SK-N-SH (cell line): ENCODE data around the gene C9.

ENCODE experiments used
- FOXM1 ChIP-seq: IDR thresholded peaks from 2 replicates; pipeline ENCODE4 v1.4.0; 2012; ENCODE audit warnings: low read depth, mild to moderate bottlenecking
- JUND ChIP-seq: IDR thresholded peaks from 2 replicates; pipeline ENCODE4 v1.4.0; 2012
- RAD21 ChIP-seq: IDR thresholded peaks from 2 replicates; pipeline ENCODE4 v1.6.1; 2012; ENCODE audit warnings: mild to moderate bottlenecking, low read length
- SIN3A ChIP-seq: IDR thresholded peaks from 2 replicates; pipeline ENCODE4 v1.6.1; 2012; ENCODE audit warnings: low read depth, mild to moderate bottlenecking, low read length, moderate library complexity, borderline replicate concordance
- TAF1 ChIP-seq: IDR thresholded peaks from 2 replicates; pipeline ENCODE4 v1.6.1; 2012; ENCODE audit warnings: low read depth, mild to moderate bottlenecking, low read length, moderate library complexity, borderline replicate concordance
- TCF12 ChIP-seq: IDR thresholded peaks from 2 replicates; pipeline ENCODE4 v1.4.0; 2012
- TF ChIP-seq, protein P1 (sequence below): fragments of 150-350 bp; IDR thresholded peaks from 2 replicates; pipeline ENCODE4 v1.6.1; 2017; ENCODE audit warnings: antibody characterized with exemption, low read length, low read depth, borderline replicate concordance
- TF ChIP-seq, protein P2 (sequence below): fragments of 200-600 bp; sonication (generic); IDR thresholded peaks from 2 replicates; pipeline ENCODE4 v1.6.1; 2017; ENCODE audit warnings: antibody characterized with exemption, mild to moderate bottlenecking, moderate library complexity
- TF ChIP-seq, protein P3 (sequence below): IDR thresholded peaks from 2 replicates; pipeline ENCODE4 v1.4.0; 2012; ENCODE audit warnings: low read depth
- TF ChIP-seq, protein P4 (sequence below): IDR thresholded peaks from 2 replicates; pipeline ENCODE4 v1.6.1; 2012; ENCODE audit warnings: mild to moderate bottlenecking, low read depth, low read length, moderate library complexity
- TF ChIP-seq, protein P5 (sequence below): IDR thresholded peaks from 2 replicates; pipeline ENCODE4 v1.4.0; 2012; ENCODE audit warnings: low read depth, borderline replicate concordance

DNA sequence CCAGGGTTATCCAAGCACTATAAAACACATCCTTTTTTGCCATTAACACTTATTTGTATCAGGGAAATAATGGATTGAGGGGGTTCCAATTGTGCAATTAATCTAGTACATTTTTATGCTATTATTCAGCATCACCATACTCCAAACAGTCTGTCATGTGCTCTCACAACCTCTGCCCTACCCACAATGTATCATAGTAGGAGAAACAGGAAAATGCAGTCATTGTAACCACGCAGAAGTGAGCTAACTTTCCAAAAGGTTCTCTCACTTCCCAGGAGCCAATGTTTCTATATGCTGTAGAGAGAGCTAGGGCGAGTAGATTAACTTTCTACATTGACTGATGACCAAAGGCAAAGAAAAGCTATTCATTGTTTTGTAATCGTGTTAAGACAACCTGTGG lies 30.7 kb upstream of the C9 start:
- TF ChIP-seq TCF12 (no peak), TAF1 (no peak), RAD21 (no peak), SIN3A (no peak), FOXM1 (no peak), JUND (no peak)
- TF ChIP-seq, protein P1, sequence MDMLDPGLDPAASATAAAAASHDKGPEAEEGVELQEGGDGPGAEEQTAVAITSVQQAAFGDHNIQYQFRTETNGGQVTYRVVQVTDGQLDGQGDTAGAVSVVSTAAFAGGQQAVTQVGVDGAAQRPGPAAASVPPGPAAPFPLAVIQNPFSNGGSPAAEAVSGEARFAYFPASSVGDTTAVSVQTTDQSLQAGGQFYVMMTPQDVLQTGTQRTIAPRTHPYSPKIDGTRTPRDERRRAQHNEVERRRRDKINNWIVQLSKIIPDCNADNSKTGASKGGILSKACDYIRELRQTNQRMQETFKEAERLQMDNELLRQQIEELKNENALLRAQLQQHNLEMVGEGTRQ = no peak
- TF ChIP-seq, protein P2, sequence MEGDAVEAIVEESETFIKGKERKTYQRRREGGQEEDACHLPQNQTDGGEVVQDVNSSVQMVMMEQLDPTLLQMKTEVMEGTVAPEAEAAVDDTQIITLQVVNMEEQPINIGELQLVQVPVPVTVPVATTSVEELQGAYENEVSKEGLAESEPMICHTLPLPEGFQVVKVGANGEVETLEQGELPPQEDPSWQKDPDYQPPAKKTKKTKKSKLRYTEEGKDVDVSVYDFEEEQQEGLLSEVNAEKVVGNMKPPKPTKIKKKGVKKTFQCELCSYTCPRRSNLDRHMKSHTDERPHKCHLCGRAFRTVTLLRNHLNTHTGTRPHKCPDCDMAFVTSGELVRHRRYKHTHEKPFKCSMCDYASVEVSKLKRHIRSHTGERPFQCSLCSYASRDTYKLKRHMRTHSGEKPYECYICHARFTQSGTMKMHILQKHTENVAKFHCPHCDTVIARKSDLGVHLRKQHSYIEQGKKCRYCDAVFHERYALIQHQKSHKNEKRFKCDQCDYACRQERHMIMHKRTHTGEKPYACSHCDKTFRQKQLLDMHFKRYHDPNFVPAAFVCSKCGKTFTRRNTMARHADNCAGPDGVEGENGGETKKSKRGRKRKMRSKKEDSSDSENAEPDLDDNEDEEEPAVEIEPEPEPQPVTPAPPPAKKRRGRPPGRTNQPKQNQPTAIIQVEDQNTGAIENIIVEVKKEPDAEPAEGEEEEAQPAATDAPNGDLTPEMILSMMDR = no peak
- TF ChIP-seq, protein P3, sequence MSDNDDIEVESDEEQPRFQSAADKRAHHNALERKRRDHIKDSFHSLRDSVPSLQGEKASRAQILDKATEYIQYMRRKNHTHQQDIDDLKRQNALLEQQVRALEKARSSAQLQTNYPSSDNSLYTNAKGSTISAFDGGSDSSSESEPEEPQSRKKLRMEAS = no peak
- TF ChIP-seq, protein P4, sequence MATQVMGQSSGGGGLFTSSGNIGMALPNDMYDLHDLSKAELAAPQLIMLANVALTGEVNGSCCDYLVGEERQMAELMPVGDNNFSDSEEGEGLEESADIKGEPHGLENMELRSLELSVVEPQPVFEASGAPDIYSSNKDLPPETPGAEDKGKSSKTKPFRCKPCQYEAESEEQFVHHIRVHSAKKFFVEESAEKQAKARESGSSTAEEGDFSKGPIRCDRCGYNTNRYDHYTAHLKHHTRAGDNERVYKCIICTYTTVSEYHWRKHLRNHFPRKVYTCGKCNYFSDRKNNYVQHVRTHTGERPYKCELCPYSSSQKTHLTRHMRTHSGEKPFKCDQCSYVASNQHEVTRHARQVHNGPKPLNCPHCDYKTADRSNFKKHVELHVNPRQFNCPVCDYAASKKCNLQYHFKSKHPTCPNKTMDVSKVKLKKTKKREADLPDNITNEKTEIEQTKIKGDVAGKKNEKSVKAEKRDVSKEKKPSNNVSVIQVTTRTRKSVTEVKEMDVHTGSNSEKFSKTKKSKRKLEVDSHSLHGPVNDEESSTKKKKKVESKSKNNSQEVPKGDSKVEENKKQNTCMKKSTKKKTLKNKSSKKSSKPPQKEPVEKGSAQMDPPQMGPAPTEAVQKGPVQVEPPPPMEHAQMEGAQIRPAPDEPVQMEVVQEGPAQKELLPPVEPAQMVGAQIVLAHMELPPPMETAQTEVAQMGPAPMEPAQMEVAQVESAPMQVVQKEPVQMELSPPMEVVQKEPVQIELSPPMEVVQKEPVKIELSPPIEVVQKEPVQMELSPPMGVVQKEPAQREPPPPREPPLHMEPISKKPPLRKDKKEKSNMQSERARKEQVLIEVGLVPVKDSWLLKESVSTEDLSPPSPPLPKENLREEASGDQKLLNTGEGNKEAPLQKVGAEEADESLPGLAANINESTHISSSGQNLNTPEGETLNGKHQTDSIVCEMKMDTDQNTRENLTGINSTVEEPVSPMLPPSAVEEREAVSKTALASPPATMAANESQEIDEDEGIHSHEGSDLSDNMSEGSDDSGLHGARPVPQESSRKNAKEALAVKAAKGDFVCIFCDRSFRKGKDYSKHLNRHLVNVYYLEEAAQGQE = no peak
- TF ChIP-seq, protein P5, sequence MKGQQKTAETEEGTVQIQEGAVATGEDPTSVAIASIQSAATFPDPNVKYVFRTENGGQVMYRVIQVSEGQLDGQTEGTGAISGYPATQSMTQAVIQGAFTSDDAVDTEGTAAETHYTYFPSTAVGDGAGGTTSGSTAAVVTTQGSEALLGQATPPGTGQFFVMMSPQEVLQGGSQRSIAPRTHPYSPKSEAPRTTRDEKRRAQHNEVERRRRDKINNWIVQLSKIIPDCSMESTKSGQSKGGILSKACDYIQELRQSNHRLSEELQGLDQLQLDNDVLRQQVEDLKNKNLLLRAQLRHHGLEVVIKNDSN = no peak
